HG02588 (cell line): Measurements from ENCODE around the gene PRKACB.

Experiments
- ATAC-seq: cut with Tn5 transposase; IDR thresholded peaks from one replicate; pipeline ENCODE4 v1.9.1; 2021; ENCODE audit warnings: mild to moderate bottlenecking, moderate library complexity; ENCODE audit not compliant: unreplicated experiment

The PRKACB gene

DNA sequence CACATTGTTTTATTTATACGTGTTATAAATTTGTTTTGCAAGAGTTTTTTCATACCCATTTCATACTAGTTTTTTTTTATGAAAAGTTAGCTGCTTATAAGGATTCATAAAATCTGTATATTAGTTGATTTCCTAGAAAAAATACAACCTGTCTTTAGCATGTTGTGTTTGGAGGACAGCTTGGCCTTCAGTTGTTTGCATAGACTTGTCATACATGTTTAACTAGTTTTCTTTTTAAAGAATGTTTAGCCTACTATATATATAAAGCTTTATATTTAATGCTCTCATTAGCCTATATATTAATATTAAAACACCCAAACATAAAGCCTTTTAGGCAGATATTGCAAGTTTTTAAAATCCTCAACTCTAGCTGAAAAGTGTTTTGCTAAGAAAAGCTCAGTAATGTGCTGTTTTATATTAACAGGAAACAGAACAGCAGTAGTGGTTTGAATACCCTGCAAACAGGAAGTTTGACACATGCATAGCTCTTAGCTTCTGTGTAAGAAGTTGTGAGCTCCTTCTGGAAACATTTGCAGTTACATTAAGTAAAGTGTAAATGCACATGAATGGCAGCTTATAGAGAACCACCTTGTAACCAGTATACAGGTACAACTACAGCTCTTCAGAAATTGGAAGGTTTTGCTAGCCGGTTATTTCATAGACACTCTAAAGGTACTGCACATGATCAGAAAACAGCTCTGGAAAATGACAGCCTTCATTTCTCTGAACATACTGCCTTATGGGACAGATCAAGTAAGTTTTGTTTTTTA lies at the start of gene PRKACB:
PRKACB (plus strand) TSS at position 476 of the 770 bp plus-strand sequence; CDS start at position 567, 91 bp downstream.
- peak; percentile 93 for ATAC-seq

DNA sequence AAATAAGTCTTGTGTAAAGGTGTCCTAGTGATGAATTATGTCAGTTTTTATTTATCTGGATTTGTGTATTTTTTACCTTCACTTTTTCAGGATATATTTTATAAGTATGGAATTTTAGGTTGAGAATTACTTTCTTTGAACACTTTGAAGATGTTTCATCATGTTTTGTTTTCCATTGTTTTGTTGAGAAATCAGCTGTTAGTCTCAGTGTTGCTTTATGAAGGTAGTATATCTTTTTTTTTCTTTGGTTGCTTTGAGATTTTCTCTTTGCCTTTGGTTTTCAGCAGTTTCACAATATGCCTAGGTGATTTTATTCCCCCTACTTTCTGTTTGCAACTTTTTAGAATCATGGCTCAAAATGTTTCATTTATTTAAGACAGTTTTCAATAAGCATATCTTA lies 48.8 kb upstream of the PRKACB start:
- ATAC-seq = no peak

DNA sequence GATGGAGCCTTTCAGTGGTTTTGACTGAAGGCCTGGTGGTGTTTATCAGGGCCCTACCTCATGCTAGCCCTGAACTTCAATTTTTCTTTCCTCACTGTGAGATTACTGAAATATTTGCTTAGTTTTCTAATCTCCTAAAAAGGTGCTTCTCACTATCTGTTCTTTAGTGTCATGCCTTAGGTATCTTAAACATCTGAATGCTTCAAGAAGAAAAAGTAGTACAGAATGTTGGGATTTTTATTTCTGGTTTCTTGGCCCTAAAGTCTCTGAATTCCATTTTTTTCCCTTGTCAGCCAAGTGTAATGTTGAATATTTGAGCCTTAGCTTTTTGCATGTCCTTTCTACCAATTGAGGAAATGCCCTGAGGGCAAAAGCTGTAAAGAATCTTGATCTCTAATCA lies 47.9 kb upstream of the PRKACB start:
- ATAC-seq = no peak

DNA sequence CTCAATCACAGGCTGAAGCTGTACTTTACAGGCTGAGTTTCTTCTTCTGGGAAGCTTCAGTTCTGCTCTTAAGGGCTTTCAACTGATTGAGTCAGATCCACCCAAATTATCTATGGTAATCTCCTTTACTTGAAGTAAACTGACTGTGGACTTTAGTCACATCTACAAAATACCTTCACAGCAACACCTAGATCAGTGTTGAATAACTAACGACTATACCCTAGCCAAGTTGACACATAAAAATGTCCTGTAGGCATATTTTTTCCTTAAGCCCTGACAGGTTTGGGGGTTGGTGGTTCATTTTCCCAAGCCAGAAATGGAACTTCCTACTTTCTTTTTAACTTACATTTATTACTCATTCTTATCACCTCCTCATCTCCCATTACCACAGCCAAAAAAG lies 42.9 kb upstream of the PRKACB start:
- ATAC-seq = no peak

DNA sequence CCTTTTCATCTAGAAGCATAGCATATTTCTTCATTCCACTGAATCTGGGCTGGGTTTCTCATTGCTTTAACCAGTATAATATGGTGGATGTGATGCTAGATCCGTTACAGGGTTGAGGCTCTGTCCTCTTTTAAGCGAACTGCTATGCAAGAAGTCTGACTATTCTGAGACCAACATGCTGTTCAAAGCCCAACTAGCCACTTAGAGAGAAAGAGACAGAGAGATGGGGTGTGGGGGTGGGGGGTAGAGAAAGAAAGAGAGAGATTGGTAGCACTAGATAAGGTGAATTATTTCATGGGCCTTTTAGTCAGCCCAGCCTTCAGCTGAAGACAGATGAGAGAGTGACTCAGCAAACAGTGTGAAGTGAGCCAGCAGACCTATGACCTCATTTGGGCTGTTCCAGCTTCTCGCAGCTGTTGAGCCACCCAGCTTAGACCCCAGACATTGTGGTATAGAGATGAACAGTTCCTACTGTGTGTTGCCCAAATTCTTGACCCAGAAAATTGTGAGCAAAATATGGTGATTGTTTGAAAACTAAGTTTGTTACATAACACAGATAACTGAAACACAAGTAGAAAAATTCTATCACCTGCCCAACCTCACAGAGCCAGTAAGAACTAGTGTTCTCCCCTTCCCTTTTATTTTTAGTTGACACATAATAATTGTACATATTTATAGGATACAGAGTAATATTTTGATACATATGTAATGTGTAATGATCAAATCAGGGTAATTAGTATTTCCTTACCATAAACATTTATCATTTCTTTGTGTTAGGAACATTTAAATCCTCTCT lies 40.7 kb upstream of the PRKACB start:
- peak; percentile 82 for ATAC-seq

DNA sequence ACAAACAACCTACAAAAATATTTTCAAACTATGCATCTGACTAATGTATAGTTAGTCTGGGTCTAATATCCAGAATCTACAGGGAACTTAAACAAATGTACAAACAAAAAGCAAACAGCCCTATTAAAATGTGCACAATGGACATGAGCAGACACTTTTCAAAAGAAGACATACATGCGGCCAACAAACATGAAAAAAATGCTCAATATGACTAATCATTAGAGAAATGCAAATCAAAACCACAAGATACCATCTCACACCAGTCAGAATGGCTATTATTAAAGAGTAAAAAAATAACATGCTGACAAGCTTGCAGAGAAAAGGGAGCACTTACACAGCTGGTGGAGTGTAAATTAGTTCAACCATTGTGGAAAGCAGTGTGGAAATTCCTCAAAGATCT lies 36.5 kb upstream of the PRKACB start:
- peak; percentile 63 for ATAC-seq

DNA sequence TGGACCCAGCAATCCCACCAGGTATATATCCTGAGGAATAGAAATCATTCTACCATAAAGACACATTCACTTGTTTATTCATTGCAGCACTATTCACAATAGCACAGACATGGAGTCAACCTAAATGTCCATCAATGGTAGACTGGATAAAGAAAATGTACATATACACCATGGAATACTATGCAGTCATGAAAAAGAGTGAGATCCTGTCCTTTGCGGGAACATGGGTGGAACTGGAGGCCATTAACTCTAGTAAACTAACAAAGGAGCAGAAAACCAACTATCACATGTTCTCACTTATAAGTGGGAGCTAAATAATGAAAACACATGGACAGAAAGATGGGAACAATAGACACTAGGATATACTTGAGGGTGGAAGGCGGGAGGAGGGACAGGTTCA lies 36.1 kb upstream of the PRKACB start:
- no peak for ATAC-seq

DNA sequence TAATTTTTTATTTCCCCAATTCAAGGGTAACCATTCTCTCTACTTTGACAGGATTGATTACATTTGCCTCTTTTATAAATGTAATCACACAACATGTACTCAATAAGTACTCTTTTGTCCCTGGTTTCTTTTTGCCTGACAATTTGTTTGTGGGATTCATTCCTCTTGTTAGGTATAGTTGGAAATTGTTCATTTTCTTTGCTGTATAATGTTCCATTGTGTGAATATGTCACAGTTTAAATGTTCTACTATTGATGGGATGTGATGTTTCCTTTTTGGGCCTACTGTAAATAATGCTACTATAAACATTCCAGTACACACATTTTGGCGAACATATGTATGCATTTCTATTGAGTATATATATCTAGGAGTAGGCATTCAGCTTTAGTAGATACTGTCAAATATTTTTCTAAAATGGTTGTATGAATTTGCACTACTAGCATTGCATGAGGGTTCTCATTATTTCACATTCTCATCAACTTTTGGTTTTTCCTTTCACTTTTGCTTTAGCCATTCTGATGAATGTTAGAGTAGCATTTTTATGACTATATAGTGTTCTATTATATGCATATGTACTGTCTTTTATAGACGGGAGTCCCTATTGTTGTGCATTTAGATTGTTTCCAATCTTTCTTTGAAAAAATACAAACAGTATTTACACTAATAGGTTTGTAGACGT lies 35.0 kb upstream of the PRKACB start:
- ATAC-seq = no peak

DNA sequence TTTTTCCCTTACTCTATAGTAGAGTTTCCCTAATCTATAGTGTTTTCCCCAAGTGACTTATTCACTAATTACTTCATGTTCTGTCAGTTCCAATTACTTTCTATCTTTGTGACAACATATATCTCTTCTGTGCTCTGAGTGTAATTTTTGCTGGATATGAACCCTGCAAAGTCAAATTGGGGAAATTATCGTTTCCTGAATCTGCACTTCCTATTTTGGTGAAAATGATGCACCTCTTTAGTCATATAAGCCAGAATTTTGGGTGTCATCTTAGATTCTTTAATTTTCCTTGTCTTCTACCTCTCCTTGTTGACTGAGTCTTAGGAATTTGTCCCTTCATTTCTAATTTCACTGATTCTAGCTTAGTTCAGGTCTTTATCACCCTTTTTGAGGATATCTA lies 33.4 kb upstream of the PRKACB start:
- no peak for ATAC-seq

DNA sequence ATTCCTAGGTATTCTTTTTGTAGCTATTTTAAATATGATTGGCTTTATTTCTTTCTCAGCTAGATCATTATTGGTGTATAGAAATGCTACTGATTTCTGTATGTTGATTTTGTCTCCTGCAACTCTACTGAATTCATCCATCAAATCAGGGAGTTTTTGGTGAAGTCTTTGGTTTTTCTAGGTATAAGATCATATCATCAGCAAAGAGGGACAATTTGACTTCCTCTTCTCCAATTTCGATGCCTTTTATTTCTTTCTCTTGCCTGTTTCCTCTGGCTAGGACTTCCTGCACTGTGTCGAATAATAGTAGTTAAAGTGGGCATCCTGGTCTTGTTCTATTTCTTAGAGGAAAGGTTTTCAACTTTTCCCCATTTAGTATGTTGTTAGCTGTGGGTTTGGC lies 27.5 kb upstream of the PRKACB start:
- ATAC-seq = no peak

DNA sequence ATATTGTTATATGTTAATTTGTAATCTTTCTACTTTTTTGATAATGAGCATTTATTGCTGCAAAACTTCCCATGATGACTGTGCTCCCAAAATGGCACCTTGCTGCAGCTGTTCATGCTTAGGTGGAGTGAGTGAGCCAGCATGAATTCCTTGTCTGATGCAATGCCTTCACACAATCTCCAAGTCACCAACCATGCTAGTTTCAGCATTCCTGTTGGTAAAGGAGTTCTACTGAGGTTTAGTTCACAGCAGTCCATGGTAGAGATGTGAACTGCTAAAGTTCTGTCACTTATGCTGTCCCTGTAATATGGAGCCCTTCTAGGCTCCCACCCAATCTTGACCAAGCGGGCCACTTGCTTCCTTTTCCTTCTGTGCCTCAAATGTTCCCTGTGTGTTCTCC lies 26.2 kb upstream of the PRKACB start:
- ATAC-seq = no peak

DNA sequence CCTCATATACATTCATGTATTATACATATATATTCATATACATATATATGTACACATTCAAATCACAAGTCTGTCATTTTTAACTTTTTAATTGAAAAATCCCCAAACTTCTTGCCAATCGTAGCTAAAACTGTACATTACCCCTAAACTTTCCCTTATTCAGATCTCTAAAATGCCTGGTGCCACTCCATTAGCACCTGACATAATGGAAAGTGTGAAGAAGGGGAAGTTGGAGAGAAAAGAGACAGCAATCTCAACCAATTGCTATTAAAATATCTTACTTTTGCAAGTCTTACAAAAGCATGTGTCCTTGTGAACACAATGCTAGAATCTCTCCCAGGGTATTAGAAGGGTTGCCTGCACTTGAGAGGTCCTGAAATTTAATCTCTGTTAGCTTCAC lies 22.7 kb upstream of the PRKACB start:
- ATAC-seq = no peak

DNA sequence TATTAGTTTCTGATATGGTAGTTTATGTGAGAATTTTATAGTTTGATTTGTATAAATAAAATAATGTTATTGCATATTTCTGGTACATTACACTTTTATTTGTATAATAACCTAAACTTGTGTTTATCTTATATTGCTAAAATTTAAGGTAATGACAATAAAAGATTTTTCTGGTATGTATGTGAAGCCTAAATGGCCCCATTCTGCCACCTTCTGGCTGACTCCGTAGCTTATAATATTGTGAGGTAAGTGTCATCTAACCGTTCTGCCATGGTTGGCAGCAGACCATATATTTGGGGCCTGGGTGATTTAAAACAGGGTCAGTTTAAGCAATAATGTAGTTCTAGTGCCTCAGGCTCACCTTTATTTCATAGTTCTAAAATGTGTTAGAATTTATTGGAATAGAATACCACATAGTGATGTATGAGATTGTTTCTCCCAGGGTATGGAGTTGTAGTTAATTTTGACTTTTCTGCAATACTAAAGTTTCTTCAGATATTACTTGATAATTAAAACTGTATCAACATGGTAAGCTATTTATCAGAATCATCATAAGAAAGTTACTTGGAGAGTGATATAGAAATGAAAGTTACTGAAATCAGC lies 21.2 kb upstream of the PRKACB start:
- no peak for ATAC-seq

DNA sequence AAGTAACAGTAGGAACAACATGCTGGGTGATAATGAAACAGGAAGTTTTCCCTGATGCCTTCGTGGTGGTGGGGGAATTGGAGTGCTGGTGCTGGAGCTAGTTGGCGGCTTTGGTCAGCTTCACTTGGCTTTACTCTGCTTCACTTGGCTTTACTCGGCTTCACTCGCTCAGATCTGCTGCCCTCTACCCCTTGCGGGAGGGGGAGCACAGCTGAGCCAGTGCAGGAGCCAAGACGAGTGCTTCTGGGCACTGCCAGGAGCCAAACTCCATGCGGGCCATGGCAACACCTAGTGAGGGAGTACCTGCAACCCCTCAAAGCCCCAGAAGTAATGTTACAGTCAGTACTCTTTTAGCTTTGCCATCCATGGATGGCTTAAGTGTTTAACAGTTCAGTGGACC lies 10.6 kb upstream of the PRKACB start:
- no peak for ATAC-seq

DNA sequence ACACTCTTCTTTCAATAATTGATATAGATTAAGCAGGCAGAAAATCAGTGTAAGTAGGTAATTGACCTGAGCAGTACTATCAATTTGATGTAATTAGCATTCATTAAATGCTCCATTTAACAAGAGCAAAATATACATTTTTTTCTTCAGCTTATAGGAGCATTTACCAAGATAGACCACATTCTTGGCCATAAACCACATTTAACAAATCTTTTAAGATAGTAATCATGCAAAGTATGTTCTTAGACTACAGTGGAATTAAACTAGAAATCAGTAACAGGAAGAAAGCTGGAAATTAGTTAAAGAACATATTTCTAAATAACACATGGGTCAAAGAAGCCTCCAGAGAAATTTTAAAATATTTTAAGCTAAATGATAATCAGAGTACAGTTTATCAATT lies 8.7 kb upstream of the PRKACB start:
- no peak for ATAC-seq

DNA sequence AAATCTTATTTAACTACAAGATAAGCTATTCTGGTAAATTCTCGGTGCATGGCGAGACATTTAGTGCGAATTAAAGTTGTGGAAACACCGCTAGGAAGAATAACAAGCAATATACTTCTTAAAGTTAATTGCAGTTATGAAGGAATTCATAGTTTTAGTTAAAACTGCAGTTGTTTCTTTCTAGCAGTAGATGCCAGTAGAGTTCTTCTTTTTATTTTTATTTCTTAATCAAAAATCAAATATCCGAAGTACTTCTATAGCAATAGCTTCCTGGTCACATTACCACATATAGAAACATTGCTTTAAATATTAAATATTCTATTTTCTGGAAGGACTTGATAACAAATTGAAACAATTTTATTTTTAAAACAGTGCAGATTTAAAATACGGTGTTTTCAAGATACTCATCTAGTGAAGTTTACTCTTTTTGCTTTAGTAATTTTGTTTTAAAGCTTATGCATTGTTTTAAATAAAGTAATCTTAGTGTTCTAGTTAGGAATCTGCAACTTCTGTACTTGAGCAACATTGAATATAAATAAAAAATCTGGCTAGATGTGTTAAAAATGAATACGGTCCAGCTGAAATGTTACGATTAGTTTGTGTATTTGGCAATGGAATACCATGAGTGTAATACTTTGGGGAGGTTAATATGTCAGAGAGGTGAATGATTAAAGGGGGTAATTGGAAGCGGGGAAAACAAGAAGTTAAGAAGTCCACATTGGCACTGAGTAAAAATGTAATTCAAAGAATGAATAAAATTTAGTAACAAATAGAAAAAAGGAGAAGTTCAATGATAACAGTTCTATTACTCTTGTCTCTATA lies 2.7 kb upstream of the PRKACB start:
- ATAC-seq = no peak

DNA sequence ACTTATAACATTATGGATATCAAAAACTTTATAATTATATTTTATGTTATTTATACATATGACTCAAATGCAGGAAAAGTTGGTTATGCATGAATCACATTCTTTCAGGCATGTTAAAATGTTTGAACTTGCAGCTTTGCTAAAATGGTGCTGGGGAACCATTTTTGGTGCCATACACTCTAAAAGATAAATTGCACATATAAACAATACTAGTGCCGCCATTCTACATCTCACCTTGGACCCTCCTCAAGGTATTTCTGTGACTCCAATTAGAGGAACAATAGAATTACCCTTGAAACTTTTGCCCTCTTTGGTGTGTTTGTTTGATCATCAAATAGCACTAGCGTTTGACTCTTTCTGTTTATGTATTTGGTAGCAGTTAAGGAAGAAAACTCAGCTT lies 997 bp downstream of the PRKACB start:
- no peak for ATAC-seq

DNA sequence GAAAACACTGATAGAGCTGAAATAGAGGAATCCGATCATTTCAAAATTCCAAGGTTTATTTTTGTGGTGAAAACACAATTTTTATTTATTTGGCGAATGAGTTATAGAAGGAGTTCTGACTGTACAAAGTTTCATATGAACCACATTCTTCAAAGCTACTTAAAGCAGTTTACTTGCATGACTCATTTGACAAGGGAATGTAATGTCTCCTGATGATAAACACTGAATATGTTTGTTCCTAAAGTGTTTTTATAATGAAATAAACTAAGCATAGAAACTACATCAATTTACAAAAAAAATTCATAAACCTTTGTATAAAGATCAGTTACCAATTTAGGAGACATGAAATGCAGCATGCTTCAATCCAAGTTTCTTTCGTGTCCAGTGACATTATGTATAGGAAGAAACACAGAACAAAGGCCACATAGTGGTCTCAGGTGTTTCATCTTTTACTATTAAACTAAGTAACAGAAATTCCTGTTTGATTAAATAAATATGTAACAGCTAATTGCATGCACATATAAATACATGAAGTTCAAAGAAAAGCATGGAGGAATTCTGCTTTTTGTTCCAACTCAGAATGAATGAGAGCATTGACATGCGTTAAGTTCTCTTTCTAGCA lies 2.5 kb downstream of the PRKACB start:
- no peak for ATAC-seq

DNA sequence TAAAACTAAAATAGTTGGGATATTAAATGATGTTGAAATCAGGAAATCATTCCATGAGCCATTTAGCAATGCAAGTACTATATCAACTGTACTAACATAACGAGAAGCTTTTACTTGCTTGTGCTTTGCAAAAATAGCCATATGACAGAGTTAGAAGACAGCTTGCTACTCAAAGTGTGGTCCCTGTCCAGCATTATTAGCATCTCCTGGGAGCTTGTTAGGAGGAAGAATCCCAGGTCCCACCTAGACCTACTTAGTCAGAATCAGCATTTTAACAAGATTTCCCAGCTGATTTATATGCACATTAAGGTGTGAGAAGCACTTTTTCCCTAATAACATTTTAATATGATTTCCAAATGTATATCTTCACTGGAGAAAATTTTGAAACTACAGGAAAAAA lies 4.7 kb downstream of the PRKACB start:
- ATAC-seq = no peak

DNA sequence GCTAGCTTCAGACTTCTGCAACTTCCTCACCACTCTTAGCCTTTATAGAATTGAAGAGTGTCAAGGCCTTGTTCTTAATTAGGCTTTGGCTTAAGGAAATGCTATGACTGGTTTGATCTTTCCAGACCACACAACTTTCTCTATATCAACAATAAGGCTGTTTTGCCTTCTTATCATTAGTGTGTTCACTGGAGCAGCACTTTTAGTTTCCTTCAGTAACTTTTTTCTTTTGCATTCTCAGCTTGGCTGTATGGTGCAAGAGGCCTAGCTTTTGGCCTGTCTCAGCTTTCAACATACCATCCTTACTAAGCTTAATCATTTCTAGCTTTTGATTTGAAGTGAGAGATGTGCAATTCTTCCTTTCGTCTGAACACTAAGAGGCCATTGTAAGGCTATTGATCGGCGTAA lies 8.6 kb downstream of the PRKACB start:
- ATAC-seq = peak; percentile 73
